Measurements from ENCODE around the gene MGA. TPM values are rescaled to one million over a fixed set of nuclear protein-coding genes. Genes with fewer than 3 reads are reported as not detected.

The MGA gene
- total RNA-seq, 6 experiments from 2014 or later, result 11.8 to 16.6 (median 15.3) TPM

GRCh38 chr15:41792000-41792637, 131.9 kb downstream of the MGA start:
- Mint-ChIP-seq H3K9me3 (no peaks in the 10 kb centered on the region), H3K27ac (peak overlapping the region; percentile 91), H3K27me3 (ENCODE audit: insufficient read depth) (no peaks in the 10 kb centered on the region; the same call in 1 of the 2 replicates), H3K36me3 (ENCODE audit: low read depth) (peaks cover 4% of the 10 kb centered on the region; the same call in 1 of the 2 replicates), H3K4me3 (peak overlapping the region; percentile 73), H3K4me1 (ENCODE audit: low read depth) (peaks cover 89% of the 10 kb centered on the region)
- DNase-seq, result no peak
- no peak for TF ChIP-seq CTCF (IDR thresholded peaks at IDR 0.05)

DNA sequence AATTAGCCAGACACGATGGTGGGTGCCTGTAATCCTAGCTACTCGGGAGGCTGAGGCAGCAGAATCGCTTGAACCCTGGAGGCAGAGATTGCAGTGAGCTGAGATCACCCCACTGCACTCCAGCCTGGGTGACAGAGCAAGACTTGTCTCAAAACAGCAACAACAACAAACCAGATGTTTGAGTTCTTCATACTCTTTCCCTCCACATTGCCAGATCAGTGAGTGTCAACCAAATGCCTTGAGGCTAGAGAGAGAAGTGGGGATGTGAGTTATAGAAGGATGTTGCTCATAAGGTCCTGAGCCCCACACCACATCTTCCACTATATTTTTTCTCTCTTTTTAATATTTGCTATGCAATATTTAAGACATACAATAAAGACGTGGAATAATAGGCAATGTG, 133.9 kb downstream of the MGA start:
- peak overlapping the region; percentile 74 for H3K4me3 Mint-ChIP-seq
- peaks cover 93% of the 10 kb centered on the region for H3K4me1 Mint-ChIP-seq (ENCODE audit: low read depth)
- no peak for TF ChIP-seq CTCF (IDR thresholded peaks at IDR 0.05)
- DNase-seq, result peak; percentile 90
- no peaks in the 10 kb centered on the region; the same call in 1 of the 2 replicates for H3K27me3 Mint-ChIP-seq (ENCODE audit: insufficient read depth)
- peaks cover 4% of the 10 kb centered on the region; the same call in 1 of the 2 replicates for H3K36me3 Mint-ChIP-seq (ENCODE audit: low read depth)
- no peaks in the 10 kb centered on the region for H3K9me3 Mint-ChIP-seq
- peak overlapping the region; percentile 95 for H3K27ac Mint-ChIP-seq

DNA sequence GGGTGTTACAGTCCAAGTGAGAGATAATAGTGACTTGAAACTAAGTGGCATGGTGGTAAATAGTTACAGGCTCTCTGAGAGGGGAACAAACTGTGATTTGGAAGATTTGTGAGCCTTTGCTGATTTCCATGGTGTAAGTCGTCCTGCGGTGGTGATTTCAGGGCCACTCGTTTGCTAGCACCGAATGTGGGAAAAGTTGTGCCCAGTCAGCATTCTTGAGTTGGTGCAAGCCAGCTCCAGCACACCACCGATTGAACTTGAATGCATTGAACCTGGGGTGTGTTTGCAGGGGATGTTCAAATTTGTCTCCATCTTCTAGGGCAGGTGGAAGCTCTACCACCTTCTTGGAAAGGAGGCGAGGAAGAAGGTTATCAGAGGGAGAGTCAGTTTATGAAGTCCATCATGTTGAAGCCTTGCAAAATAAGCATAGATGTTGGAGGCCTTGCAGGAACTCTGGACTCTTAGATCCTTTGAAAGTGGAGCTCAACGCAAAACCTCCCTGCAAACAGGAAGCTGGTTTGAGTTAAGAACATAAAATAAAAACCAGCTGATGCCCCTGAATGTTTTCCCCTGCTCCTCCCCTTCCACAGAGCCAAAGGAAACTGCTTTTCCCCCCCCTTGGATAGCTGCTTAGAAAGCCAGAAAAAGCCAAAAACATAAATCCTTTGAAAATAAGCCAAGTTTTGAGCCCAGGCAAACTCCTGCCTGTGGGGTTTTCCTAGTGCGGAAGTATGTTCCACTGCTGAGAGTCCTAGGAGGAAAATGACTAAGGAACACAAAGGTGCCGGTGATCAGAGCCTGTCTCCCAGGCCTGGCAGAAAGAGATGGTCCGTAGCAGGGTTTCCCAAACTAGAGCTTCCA, 136.0 kb downstream of the MGA start:
- TF ChIP-seq CTCF (IDR thresholded peaks at IDR 0.05), result no peak
- Mint-ChIP-seq H3K27ac (peak overlapping the region; percentile 94), H3K36me3 (ENCODE audit: low read depth) (peaks cover 23% of the 10 kb centered on the region; the same call in 1 of the 2 replicates), H3K27me3 (ENCODE audit: insufficient read depth) (no peaks in the 10 kb centered on the region; the same call in 1 of the 2 replicates), H3K4me3 (peak overlapping the region; percentile 73), H3K4me1 (ENCODE audit: low read depth) (peaks cover 84% of the 10 kb centered on the region), H3K9me3 (no peaks in the 10 kb centered on the region)
- DNase-seq, result peak; percentile 64

- H3K4me1 Mint-ChIP-seq (ENCODE audit: low read depth), result peaks cover 76% of the 10 kb centered on the region
- peak overlapping the region; percentile 73 for H3K4me3 Mint-ChIP-seq
Observed at GRCh38 chr15:41797201-41797944, 137.2 kb downstream of the MGA start.

More at GRCh38 chr15:41797201-41797944, 137.2 kb downstream of the MGA start:
- Mint-ChIP-seq H3K27me3 (ENCODE audit: insufficient read depth) (no peaks in the 10 kb centered on the region; the same call in 1 of the 2 replicates), H3K27ac (peak overlapping the region; percentile 94), H3K36me3 (ENCODE audit: low read depth) (peaks cover 21% of the 10 kb centered on the region; the same call in 1 of the 2 replicates), H3K9me3 (no peaks in the 10 kb centered on the region)
- DNase-seq, result no peak
- no peak for TF ChIP-seq CTCF (IDR thresholded peaks at IDR 0.05)

All from HFFc6 (cell line).